WTC11 (cell line): Measurements from ENCODE around the gene DUSP2. TPM values are rescaled to one million over a fixed set of nuclear protein-coding genes. Genes with fewer than 3 reads are reported as not detected.

Source experiments
- ATAC-seq: fragments of 200-7000 bp; cut with Tn5 transposase; 2 replicates; pipeline ENCODE4 v1.10.0; 2021; ENCODE audit warnings: mild to moderate bottlenecking, moderate library complexity
- CTCF ChIA-PET: fragments of 300-600 bp; sonication (Branson Sonifier 250); formaldehyde crosslinking; loops from one replicate; lab custom pipeline; 2021; ENCODE audit warnings: antibody characterized with exemption; lab: Charles Lee
- POLR2A ChIA-PET: fragments of 350-600 bp; sonication (Branson Sonifier 250); formaldehyde crosslinking; loops from one replicate; lab custom pipeline; 2021; ENCODE audit warnings: antibody characterized with exemption; lab: Charles Lee
- DNase-seq: peaks from one replicate; pipeline ENCODE4 v3.0.0; 2021; ENCODE audit warnings: low spot score
- H3K27ac Mint-ChIP-seq: 2 replicates; pipeline ENCODE4 v1.8.0; 2021; ENCODE audit warnings: mixed read lengths
- H3K27me3 Mint-ChIP-seq: 2 replicates; pipeline ENCODE4 v1.8.0; 2021; ENCODE audit warnings: low read depth, mild to moderate bottlenecking, moderate library complexity, mixed read lengths
- H3K36me3 Mint-ChIP-seq: 2 replicates; pipeline ENCODE4 v1.8.0; 2021; ENCODE audit warnings: mixed read lengths
- H3K4me1 Mint-ChIP-seq: 2 replicates; pipeline ENCODE4 v1.8.0; 2022; ENCODE audit warnings: mixed read lengths
- H3K4me3 Mint-ChIP-seq: 2 replicates; pipeline ENCODE4 v1.8.0; 2021; ENCODE audit warnings: mild to moderate bottlenecking, moderate library complexity, mixed read lengths
- H3K9me3 Mint-ChIP-seq: 2 replicates; pipeline ENCODE4 v1.8.0; 2021; ENCODE audit warnings: mixed read lengths
- CDX4 ChIP-seq: fragments of 250-450 bp; sonication (Bioruptor Pico); IDR thresholded peaks from 2 replicates; pipeline ENCODE4 v1.9.0; 2021; ENCODE audit warnings: moderate library complexity, mild to moderate bottlenecking, inconsistent platforms, borderline replicate concordance
- CREM ChIP-seq: sonication (generic); formaldehyde crosslinking; IDR thresholded peaks from 2 replicates; pipeline ENCODE4 v1.8.1; 2022; ENCODE audit warnings: mild to moderate bottlenecking, missing genetic modification reagents, moderate library complexity
- ELF4 ChIP-seq: sonication (generic); formaldehyde crosslinking; IDR thresholded peaks from 2 replicates; pipeline ENCODE4 v1.8.1; 2022; ENCODE audit warnings: low read depth, mild to moderate bottlenecking, moderate library complexity, missing genetic modification reagents
- EMX1 ChIP-seq: fragments of 250-450 bp; sonication (Bioruptor Pico); IDR thresholded peaks from 2 replicates; pipeline ENCODE4 v1.8.0; 2021; ENCODE audit warnings: mild to moderate bottlenecking
- FOXP1 ChIP-seq: sonication (generic); formaldehyde crosslinking; IDR thresholded peaks from 2 replicates; pipeline ENCODE4 v1.8.0; 2022; ENCODE audit warnings: missing genetic modification reagents, mild to moderate bottlenecking, moderate library complexity, borderline replicate concordance
- HMGA2 ChIP-seq: fragments of 250-450 bp; sonication (Bioruptor Pico); IDR thresholded peaks from 2 replicates; pipeline ENCODE4 v1.4.0; 2021; ENCODE audit warnings: mild to moderate bottlenecking, moderate library complexity
- IRF2 ChIP-seq: sonication (generic); formaldehyde crosslinking; IDR thresholded peaks from 2 replicates; pipeline ENCODE4 v1.8.0; 2022; ENCODE audit warnings: low read depth, missing genetic modification reagents, borderline replicate concordance
- NFE2L1 ChIP-seq: sonication (generic); formaldehyde crosslinking; IDR thresholded peaks from 2 replicates; pipeline ENCODE4 v1.8.1; 2023; ENCODE audit warnings: missing genetic modification reagents
- NR3C1 ChIP-seq: sonication (generic); formaldehyde crosslinking; conservative IDR thresholded peaks from 2 replicates; pipeline ENCODE4 v1.8.1; 2023; ENCODE audit warnings: low read depth, mild to moderate bottlenecking, missing genetic modification reagents
- RORB ChIP-seq: fragments of 250-450 bp; sonication (Bioruptor Pico); IDR thresholded peaks from 2 replicates; pipeline ENCODE4 v1.9.0; 2021; ENCODE audit warnings: mild to moderate bottlenecking
- SP1 ChIP-seq: sonication (generic); formaldehyde crosslinking; conservative IDR thresholded peaks from 2 replicates; pipeline ENCODE4 v1.8.1; 2022; ENCODE audit warnings: missing genetic modification reagents
- STAT6 ChIP-seq: sonication (generic); formaldehyde crosslinking; conservative IDR thresholded peaks from 2 replicates; pipeline ENCODE4 v1.8.1; 2023; ENCODE audit warnings: mild to moderate bottlenecking, low read depth, missing genetic modification reagents, moderate library complexity
- TEAD4 ChIP-seq: sonication (generic); formaldehyde crosslinking; IDR thresholded peaks from 2 replicates; pipeline ENCODE4 v1.8.0; 2022; ENCODE audit warnings: mild to moderate bottlenecking, missing genetic modification reagents
- TP53 ChIP-seq: sonication (generic); formaldehyde crosslinking; IDR thresholded peaks from 2 replicates; pipeline ENCODE4 v1.8.1; 2023; ENCODE audit warnings: mild to moderate bottlenecking, missing genetic modification reagents
- USF2 ChIP-seq: sonication (generic); formaldehyde crosslinking; IDR thresholded peaks from 2 replicates; pipeline ENCODE4 v1.8.1; 2023; ENCODE audit warnings: mild to moderate bottlenecking, missing genetic modification reagents, moderate library complexity
- ZNF423 ChIP-seq: fragments of 250-450 bp; sonication (Bioruptor Pico); IDR thresholded peaks from 2 replicates; pipeline ENCODE4 v2.1.2; 2022; ENCODE audit warnings: mild to moderate bottlenecking, moderate library complexity
- ZNF671 ChIP-seq: fragments of 250-450 bp; sonication (Bioruptor Pico); IDR thresholded peaks from 2 replicates; pipeline ENCODE4 v1.8.0; 2021; ENCODE audit warnings: mild to moderate bottlenecking
- total RNA-seq: library from RNA; stranded (reverse); gene quantifications from 3 replicates; pipeline ENCODE4 v1.2.3, GENCODE V29; 2021
- TF ChIP-seq, protein P1 (sequence below): fragments of 250-450 bp; sonication (Bioruptor Pico); IDR thresholded peaks from 2 replicates; pipeline ENCODE4 v2.1.2; 2022; ENCODE audit warnings: mild to moderate bottlenecking, moderate library complexity
- TF ChIP-seq, protein P2 (sequence below): sonication (generic); formaldehyde crosslinking; IDR thresholded peaks from 2 replicates; pipeline ENCODE4 v1.8.1; 2022; ENCODE audit warnings: mild to moderate bottlenecking, moderate library complexity, missing genetic modification reagents
- TF ChIP-seq, protein P3 (sequence below): sonication (generic); formaldehyde crosslinking; IDR thresholded peaks from 2 replicates; pipeline ENCODE4 v1.8.0; 2022; ENCODE audit warnings: missing genetic modification reagents

DUSP2 gene
- total RNA-seq, 1 experiment from 2014 or later, result 4.7 TPM

- TF ChIP-seq CDX4 (no peak), CREM (CRISPR knock-in tag) (no peak), SP1 (CRISPR knock-in tag) (no peak), EMX1 (CRISPR knock-in tag) (no peak), FOXP1 (CRISPR knock-in tag) (no peak), ZNF423 (CRISPR knock-in tag) (no peak), TEAD4 (CRISPR knock-in tag) (no peak), ELF4 (CRISPR knock-in tag) (no peak), STAT6 (CRISPR knock-in tag) (no peak), HMGA2 (no peak), NFE2L1 (no peak)
- TF ChIP-seq, protein P1, sequence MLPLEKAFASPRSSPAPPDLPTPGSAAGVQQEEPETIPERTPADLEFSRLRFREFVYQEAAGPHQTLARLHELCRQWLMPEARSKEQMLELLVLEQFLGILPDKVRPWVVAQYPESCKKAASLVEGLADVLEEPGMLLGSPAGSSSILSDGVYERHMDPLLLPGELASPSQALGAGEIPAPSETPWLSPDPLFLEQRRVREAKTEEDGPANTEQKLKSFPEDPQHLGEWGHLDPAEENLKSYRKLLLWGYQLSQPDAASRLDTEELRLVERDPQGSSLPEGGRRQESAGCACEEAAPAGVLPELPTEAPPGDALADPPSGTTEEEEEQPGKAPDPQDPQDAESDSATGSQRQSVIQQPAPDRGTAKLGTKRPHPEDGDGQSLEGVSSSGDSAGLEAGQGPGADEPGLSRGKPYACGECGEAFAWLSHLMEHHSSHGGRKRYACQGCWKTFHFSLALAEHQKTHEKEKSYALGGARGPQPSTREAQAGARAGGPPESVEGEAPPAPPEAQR (CRISPR knock-in tag), result no peak
- DNase-seq (no peak), ATAC-seq (no peak)
- ChIA-PET CTCF (interaction anchor here (0.8 to 9.4 kb wide), 23 partner anchors 10 to 183 kb away, joined by 3 to 214 read pairs (median 13); partner anchors contain the start of genes ADRA2B, ANKRD36C and STARD7), POLR2A (interaction anchor here (0.6 to 1.4 kb wide), 6 partner anchors 11 to 71 kb away, joined by 3 to 7 read pairs (median 4); partner anchors contain the start of genes ADRA2B and STARD7)
- Mint-ChIP-seq H3K36me3 (no peaks in the 10 kb centered on the region), H3K9me3 (no peaks in the 10 kb centered on the region), H3K4me3 (no peak overlapping the region), H3K27ac (no peak overlapping the region), H3K4me1 (peaks cover 10% of the 10 kb centered on the region), H3K27me3 (no peaks in the 10 kb centered on the region)
Measured at GRCh38 chr2:96137321-96138178, 7.7 kb downstream of the DUSP2 start.

- Mint-ChIP-seq H3K27ac (no peak overlapping the region), H3K9me3 (no peaks in the 10 kb centered on the region), H3K36me3 (no peaks in the 10 kb centered on the region), H3K4me1 (peaks cover 10% of the 10 kb centered on the region), H3K27me3 (no peaks in the 10 kb centered on the region), H3K4me3 (no peak overlapping the region)
- TF ChIP-seq ZNF671 (no peak), RORB (CRISPR knock-in tag) (no peak), IRF2 (no peak), USF2 (CRISPR knock-in tag) (no peak), NR3C1 (CRISPR knock-in tag) (no peak), TP53 (CRISPR knock-in tag) (no peak)
- TF ChIP-seq, protein P2, sequence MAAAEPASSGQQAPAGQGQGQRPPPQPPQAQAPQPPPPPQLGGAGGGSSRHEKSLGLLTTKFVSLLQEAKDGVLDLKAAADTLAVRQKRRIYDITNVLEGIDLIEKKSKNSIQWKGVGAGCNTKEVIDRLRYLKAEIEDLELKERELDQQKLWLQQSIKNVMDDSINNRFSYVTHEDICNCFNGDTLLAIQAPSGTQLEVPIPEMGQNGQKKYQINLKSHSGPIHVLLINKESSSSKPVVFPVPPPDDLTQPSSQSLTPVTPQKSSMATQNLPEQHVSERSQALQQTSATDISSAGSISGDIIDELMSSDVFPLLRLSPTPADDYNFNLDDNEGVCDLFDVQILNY (CRISPR knock-in tag), result no peak
- TF ChIP-seq, protein P3, sequence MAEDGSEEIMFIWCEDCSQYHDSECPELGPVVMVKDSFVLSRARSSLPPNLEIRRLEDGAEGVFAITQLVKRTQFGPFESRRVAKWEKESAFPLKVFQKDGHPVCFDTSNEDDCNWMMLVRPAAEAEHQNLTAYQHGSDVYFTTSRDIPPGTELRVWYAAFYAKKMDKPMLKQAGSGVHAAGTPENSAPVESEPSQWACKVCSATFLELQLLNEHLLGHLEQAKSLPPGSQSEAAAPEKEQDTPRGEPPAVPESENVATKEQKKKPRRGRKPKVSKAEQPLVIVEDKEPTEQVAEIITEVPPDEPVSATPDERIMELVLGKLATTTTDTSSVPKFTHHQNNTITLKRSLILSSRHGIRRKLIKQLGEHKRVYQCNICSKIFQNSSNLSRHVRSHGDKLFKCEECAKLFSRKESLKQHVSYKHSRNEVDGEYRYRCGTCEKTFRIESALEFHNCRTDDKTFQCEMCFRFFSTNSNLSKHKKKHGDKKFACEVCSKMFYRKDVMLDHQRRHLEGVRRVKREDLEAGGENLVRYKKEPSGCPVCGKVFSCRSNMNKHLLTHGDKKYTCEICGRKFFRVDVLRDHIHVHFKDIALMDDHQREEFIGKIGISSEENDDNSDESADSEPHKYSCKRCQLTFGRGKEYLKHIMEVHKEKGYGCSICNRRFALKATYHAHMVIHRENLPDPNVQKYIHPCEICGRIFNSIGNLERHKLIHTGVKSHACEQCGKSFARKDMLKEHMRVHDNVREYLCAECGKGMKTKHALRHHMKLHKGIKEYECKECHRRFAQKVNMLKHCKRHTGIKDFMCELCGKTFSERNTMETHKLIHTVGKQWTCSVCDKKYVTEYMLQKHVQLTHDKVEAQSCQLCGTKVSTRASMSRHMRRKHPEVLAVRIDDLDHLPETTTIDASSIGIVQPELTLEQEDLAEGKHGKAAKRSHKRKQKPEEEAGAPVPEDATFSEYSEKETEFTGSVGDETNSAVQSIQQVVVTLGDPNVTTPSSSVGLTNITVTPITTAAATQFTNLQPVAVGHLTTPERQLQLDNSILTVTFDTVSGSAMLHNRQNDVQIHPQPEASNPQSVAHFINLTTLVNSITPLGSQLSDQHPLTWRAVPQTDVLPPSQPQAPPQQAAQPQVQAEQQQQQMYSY (CRISPR knock-in tag), result no peak
- CTCF ChIA-PET, result interaction anchor here (9.4 kb wide), 1 partner anchor 39 kb away, joined by 214 read pairs; no protein-coding TSS in a partner anchor
- DNase-seq, result no peak
- POLR2A ChIA-PET, result no interaction called here
- no peak for ATAC-seq
Measured at GRCh38 chr2:96136129-96136720, 9.0 kb downstream of the DUSP2 start.
